Measurements from ENCODE around the gene SUMO2.
"Not testable (repeated sequence)": the region's sequence is repeated elsewhere in the genome, so short reads cannot be mapped to it uniquely, and the experiment has no call there.

Gene SUMO2

DNA sequence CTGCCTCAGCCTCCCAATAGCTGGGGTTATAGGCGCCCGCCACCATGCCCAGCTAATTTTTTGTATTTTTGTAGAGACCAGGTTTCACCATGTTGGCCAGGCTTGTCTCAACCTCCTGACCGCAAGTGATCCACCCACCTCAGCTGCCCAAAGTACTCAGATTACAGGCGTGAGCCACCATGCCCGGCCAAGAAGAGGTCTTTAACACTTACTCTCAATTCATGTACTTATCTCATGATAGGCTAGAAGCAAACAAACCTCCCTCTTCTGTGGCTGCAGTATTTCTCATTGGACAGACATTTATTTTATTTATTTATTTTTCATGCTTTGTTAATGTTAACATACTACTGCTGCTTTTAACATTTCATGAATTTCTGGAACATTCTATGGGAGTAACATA is 44.2 kb downstream of the SUMO2 start:
- no peak for DNase-seq

DNA sequence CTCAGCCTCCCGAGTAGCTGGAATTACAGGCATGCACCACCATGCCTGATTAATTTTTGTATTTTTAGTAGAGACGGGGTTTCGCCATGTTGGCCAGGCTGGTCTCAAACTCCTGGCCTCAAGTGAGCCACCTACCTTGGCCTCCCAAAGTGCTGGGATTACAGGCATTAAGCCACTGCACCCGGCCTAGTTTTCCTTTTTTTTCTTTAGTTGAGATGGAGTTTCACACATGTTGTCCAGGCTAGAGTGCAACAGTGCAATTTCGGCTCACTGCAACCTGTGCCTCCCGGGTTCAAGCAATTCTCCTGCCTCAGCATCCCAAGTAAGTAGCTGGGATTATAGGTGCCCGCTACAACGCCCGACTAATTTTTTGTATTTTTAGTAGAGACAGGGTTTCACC is 45.0 kb downstream of the SUMO2 start:
- DNase-seq, result not testable (repeated sequence)

DNA sequence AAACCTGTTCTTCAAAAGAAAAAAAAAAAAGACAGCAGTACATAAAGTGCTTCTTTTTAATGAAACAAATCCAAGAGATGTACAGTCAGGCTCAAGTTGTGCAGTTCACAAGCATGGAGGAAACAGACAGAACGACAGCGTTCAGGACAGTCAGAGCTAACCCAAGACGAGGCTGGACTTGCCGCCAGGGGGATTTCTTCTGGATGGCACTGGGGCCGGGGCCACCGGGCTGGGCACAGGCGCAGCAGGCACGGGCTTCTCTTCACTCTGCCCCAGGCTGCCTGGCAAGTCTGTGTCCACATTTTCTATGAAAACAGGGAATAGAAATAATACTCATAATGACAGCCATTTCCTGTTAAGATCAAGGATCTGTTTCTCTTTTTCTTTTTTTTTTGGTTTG is 46.8 kb downstream of the SUMO2 start:
- DNase-seq, result no peak

DNA sequence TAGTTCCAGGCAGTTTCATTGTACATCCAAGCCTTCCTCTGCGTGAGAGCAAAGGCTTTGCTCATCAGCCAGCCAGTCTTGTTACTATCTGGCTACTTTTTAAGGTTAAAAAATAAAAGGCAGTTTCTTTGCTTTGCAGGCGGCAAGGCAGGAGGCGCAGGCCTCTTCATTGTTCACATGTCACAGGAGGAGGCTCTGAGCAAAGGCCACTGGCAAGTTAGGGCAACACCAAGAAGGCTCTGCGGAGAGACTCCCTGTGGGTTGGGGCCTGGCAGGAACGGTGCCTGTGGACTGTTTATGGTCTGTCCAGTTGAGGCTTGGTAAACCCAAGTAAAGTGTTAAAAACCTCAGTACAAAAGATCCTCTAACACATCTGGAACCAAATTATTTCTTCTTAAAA is 47.3 kb downstream of the SUMO2 start:
- DNase-seq, result no peak

DNA sequence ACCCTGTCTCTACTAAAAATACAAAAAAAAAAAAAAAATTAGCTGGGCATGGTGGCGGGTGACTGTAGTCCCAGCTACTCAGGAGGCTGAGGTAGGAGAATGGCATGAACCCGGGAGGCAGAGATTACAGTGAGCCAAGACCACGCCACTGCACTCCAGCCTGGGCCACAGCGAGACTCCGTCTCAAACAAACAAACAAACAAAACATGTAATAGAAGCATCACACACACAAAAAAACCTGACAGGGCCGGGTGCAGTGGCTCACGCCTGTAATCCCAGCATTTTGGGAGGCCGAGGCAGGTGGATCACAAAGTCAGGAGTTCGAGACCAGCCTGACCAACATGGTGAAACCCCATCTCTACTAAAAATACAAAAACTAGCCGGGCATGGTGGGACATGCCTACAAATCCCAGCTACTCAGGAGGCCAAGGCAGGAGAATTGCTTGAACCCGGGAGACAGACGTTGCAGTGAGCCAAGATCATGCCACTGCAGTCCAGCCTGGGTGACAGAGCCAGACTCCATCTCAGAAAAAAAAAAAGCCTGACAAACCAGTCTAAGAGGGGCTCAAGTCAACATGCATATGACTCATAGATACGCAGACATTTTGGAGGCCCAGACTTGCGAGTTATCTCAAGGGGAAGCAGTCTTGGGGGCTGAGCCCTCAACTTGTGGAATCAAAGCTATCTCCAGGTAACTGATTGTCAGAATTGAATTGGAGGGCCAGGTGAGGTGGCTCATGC is 49.0 kb downstream of the SUMO2 start:
- DNase-seq, result not testable (repeated sequence)

DNA sequence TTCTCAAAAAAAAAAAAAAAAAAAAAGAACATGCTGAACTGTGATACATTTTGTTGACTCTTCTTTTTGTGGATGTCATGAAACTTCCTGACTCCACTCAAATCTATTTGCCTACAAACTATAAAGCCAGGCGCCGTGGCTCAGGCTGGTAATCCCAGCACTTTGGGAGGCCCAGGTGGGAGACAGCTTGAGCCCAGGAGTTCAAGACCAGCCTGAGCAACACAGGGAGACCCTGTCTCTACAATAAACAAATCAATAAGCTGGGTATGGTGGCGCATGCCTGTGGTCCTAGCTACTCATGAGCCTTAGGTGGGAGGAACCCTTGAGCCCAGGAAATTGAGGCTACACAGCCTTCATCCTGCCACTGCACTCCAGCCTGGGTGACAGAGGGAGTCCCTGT is 49.8 kb downstream of the SUMO2 start:
- no peak for DNase-seq

DNA sequence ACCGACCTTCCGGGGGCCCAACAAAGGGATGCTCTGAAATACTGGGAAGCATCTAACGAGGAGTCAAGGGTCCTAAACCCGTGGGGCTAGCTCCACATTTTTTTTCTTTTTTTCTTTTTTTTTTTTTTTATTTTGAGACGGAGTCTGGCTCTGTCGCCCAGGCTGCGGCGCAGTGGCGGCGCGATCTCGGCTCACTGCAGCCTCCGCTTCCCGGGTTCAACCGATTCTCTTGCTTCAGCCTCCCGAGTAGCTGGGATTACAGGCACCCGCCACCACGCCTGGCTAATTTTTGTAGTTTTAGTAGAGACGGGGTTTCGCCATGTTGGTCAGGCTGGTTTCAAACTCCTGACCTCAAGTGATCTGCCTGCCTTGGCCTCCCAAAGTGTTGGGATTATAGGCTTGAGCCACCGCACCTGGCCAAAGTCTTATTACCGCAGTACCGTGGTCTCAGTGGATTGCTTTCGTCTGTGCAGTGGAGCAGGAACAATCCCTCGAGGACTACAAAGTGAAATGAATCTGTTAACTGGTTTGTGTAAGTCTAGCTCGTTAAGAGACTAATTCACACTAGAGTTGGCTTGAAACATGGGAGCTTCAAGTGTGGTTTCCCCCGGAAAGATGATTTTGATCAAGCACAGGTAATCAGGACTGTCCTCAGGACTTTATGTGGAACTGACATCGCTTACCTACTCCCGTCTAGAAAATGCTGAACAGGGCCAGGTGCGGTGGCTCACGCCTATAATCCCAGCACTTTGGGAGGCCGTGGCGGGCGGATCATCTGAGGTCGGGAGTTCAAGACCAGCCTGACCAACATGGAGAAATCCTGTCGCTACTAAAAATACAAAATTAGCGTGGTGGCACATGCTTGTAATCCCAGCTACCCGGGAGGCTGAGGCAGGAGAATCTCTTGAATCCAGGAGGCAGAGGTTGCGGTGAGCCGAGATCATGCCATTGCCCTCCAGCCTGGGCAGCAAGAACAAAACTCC is 50.5 kb downstream of the SUMO2 start:
- not testable (repeated sequence) for DNase-seq

DNA sequence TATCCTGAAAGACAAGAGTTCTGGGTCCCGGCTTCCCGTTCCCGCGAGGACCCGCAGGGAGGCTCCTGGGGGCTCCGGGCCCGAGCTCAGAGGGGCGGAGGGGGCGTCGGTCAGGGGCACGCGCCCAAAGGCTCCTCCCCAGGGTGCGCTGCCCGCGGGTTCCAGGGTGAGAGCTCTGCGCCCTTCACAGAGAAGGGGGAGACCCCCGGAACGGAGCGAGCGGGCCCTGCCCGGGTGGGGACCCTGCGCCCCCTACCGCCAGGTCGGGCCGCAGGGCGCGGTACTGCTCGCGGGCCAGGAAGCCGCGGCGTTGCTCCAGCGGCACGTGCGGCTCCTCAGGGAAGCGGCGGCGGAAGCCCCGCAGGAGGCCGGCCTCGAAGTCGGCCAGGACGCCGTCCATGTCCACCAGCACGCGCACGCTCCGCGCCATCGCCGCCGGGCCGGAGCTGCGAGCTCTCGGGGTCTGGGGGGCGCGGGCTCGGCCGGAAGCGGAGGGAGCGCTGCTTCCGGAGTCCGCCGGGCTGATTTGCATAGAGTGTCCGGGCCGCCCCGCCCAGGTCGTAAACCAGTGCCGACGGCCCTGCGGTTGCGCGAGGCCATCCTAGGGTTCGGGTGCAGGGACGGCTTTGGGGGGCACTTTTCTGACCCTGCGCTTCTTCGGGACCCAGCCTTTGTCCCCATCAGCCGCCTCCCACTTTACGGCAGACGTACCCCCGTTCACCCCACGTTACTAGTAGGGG is 51.3 kb downstream of the SUMO2 start, which contains the start of gene NT5C:
Gene NT5C (minus strand): TSS at position 465 of the 740 bp plus-strand sequence. CDS start 35 bp downstream, at position 430.
- DNase-seq, result no peak

DNA sequence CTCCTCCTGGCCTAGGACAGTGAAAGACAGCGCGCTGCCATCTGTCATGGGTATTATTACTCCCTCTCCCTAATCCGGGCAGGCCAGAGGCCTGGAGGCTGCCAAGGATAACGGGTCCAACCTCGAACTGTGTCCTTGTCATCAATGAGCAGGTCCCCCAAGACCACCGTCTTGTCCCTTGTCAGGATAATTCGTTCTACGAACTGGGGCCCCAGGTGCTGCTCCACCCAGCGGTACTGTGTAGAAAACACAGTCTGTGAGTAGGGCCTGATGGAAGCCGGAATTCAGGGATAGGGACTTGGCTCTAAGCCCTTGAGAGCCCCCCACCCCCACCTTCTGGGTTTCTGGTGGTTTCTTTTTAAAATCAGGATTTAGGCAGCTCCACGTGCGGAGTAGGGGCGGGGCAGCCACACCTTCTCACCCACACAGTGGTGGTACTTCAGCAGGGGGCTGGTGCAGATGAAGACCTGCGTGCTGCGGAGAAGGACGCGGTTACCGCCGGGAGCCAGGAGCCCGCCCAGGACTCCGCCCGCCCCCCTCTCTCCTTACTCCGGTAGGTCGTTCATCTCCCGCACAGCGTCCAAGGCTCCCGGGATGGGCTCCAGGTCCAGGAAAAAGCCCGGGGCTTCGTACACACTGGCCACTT is 52.0 kb downstream of the SUMO2 start:
- no peak for DNase-seq

DNA sequence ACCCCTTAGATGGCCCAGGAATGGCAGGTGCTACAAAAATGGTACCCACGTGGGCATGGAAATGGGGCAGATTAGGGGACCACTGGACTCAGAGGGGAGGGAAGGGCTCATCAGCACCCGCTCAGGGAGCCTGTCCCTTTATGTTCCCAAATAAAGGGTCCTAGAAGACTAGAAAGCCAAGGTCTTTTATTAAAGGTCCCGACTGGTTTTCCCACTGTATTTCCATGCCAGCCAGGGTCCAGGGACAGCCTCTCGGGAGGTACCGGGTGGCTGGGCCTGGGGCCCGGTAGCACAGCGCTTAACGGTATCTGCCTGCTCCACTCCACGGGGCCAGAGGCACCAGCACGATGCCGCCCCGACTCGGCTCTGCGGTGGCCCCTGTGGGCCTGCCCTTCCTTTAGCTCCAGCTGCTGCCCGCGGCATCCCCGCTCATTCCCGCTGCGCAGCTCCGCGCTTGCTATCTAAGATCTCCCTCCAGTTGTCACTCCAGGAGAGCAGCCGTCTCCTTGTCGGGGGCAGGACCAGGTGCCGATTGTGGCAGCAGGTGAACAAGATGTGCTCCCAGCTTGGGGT is 52.6 kb downstream of the SUMO2 start:
- no peak for DNase-seq

DNA sequence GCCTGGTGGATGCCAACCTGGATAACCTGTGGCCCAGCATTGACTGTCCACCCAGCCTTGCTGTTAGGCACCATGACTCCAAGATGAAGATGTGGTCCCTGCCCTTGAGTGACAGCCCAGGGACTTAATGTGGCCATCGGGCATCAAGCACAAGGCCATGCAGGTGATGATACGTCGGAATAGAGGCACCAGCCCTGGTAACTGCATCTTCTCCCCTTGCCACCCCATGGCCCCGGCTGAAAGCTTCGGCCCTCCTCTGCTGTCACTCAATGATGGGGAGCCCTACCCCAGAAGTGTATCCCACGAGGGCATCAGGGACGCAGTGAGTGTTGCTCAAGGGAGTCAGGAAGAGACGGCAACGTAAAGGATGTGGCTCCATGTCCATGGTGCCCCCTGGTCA is 53.2 kb downstream of the SUMO2 start:
- DNase-seq, result no peak

DNA sequence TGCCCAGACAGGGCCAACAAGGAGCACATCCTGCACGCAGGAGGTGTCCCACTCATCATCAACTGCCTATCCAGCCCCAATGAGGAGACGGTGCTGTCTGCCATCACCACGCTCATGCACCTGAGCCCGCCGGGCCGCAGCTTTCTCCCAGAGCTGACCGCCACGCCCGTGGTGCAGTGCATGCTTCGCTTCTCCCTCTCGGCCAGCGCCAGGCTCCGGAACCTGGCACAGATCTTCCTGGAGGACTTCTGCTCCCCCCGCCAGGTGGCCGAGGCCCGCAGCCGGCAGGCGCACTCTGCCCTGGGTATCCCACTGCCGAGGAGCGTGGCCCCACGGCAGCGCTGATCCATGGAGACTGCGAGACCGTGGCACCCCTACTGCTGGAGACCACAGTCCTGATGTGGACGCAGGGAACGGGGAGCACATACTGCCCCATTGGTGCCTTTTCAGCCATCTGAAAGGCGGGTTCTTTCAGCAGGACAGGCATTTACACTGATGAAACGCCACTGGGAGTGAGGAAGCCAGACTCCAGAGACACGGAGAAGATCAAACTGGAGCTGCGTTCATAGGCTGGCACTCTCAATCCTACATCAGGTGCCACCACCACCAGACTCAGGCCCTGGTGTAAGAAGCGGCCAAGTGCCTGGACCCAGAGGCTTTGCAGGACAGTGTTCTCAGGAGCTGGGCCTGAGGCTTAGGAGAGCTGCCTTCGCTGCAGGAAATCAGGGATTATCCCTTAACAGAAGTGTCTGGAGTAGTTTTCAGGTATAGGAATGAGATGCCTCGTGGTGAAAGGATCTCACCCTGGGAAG is 53.9 kb downstream of the SUMO2 start:
- no peak for DNase-seq

DNA sequence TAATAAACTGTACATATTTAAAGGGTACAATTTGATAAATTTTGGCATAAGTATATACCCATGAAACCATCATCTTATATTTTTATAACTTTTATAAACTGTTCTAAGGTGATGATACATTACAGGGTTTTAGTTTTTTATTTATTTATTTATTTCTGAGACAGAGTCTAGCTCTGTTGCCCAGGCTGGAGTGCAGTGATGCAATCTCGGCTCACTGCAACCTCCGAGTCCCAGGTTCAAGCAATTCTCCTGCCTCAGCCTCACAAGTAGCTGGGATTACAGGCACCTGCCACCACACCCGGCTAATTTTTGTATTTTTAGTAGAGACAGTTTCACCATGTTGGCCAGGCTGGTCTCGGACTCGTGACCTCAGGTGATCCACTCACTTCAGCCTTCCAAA is 54.8 kb downstream of the SUMO2 start:
- DNase-seq, result not testable (repeated sequence)

DNA sequence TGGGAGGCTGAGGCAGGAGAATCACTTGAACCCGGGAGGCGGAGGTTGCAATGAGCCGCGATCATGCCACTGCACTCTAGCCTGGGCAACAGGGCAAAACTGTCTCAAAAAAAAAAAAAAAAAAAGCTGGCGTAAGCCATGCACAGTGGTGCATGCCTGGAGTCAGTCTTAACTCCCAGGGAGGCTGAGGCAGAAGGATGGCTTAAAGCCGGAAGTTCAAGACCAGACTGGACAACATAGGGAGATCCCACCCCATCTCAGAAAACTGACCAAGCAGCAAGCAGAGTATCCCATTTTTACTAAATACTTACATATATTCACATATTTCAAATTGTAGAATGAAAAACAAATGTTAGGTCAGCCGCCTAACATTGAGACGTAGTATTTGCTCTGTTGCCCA is 55.8 kb downstream of the SUMO2 start:
- DNase-seq, result no peak

DNA sequence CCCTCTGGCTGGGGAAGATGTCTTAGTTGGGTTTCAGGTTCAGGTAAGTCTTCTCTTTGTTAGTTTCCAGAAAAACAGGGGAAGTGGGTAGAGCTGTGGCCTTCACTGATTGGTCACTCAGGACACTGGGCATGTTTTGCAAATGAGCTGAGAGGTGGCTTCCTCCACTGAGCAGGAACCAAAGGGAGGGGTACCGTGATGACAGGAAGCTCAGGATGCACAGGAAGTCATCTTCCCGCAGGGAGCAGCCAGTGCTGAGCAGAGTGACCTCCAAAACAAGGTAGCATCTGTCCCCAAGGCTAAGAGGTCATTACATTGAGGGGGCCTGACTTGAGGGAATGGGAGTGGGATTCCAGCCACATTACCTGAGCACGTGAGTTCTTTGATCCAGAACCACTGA is 56.8 kb downstream of the SUMO2 start:
- no peak for DNase-seq

DNA sequence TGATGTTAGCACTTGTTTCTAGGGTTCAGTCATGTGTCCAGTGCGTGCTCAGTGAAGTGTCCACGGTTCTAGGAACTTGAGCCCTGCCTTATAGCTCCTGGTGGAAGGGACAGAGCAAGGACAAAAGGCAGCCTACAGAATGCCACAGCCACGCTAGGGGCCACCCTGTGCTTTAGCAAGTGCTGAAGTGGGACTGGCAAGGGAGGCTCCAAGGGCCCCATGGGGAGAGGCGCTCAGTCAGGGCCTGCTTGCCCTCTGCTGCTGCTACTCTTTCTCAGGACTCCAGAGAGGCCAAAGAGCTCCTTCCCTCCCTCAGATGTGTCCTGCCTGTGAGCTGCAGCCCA is 58.0 kb downstream of the SUMO2 start:
- DNase-seq, result no peak

DNA sequence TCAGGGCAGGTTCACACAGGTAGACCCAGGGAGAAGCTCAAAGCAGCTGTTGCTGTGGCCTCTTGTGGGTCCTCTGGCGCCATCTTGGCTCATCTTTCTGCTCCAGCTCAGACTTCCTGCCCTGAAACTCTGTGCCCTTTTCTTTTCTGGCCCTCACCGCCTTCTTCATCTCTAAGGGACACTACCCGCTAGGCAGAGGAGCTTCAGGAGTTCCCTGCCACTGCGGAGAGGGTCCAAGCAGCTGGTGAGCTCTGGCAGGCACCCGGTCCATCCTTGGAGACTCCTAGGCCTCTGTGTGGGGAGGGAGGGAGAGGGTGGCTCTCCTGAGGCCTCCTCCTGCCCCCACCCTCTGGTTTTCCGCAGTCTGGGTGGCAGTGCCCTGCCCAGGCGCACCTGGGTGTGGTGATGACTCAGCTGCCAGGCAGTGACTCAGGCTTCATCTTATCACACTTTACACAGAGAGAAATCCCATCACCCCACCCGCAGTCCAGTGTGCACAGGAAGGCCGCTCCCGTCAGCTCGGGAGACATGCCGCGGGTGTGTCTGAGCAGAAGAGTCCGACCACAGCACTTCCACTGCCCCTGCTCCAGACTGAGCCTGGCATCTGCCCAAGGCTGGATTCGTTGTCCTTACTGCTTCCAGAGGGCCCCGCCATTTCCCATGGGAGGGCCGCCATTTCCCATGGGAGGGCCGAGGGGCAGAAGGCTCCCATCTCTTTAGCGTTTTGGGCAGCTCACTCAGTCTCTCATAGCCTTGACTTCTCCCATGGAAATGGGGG is 58.5 kb downstream of the SUMO2 start:
- DNase-seq, result no peak

DNA sequence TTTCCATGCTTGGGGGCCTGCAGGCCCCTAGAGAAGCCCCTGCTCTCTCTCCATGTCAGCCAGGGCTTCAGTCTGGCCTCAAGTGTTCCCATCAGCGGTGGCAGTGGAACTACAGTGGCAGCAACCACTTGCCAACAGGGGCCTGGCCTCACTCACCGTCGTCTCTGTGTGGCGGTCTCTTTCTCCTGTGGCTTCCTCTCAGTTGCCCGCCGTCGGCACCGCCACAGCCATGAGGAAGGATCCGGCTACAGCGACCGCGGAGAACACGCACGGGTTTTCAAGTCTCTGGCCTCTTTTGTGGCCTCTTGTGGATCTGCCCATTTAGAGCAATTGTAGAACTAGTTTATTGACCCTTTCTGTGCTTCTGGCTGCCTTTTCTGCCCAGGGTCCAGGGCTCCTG is 64.5 kb downstream of the SUMO2 start:
- DNase-seq, result no peak

DNA sequence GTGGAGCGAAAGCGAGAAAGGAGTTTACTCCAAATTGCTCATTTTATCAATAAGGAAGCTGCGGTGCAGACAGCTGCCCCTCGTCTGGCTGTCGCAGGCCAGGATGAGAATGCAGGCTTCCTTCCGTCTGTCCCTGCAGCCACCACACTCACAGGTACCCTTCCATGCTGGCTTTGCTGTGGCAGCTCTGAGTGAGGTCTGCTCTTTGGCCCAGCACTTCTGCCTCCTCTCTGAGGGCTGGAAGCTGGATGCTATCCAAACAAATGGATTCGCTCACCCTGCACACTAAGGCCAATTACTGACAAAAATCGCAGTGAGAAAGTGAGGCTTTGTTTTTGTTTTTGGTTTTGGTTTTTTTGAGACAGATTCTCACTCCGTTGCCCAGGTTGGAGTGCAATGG is 66.0 kb downstream of the SUMO2 start:
- DNase-seq, result no peak
